T-cell (primary cell): ENCODE data around the gene GPR179. TPM values are rescaled to one million over a fixed set of nuclear protein-coding genes. Genes with fewer than 3 reads are reported as not detected.
A peak's percentile ranks its signal among the peaks of the same experiment; 100 is the strongest.

Experiments used
- ATAC-seq, 4 experiments: fragments of 200-7000 bp in 3 of 4; fragments of 150-1000 bp in 1 of 4; cut with Tn5 transposase; replicated peaks in 1 of 4; 1 replicate in 3 of 4; 2 replicates in 1 of 4; pipeline ENCODE4 v1.10.0; 2021; ENCODE audit warnings: moderate library complexity in 3 of 4, mild to moderate bottlenecking in 2 of 4, moderate number of reproducible peaks in 1 of 4
- CTCF ChIA-PET, 2 donors: fragments of 300-600 bp; sonication (Branson Sonifier 250); formaldehyde crosslinking; loops; one replicate each; lab custom pipeline; 2022; ENCODE audit warnings: antibody characterized with exemption in 2 of 2; lab: Charles Lee
- POLR2A ChIA-PET, 2 donors: fragments of 300-600 bp; sonication (Branson Sonifier 250); formaldehyde crosslinking; loops; one replicate each; lab custom pipeline; 2022; ENCODE audit warnings: antibody characterized with exemption in 2 of 2; lab: Charles Lee
- DNase-seq, 35 experiments: peaks; one replicate each; pipeline versions ENCODE4 v3.0.0 to v3.0.0-alpha.2; 2013 to 2023
- H3K27ac ChIP-seq: one replicate; pipeline ENCODE4 v1.5.1; 2013; ENCODE audit warnings: low read length
- H3K27me3 ChIP-seq, 2 experiments: replicated peaks in 1 of 2; 1 replicate in 1 of 2; 2 replicates in 1 of 2; pipeline versions ENCODE4 v1.6.1 to v1.7.0; 2013; ENCODE audit warnings: low read length in 1 of 2, mixed read lengths in 1 of 2; ENCODE audit not compliant: control insufficient read depth in 2 of 2, insufficient read depth in 2 of 2; ENCODE audit errors: extremely low read depth in 1 of 2
- H3K36me3 ChIP-seq, 2 donors: 1 replicate in 1 of 2; 2 replicates in 1 of 2; pipeline versions ENCODE4 v1.6.1 to v1.7.0; 2013; ENCODE audit warnings: low read length in 1 of 2; ENCODE audit not compliant: control insufficient read depth in 2 of 2, insufficient read depth in 1 of 2; ENCODE audit errors: extremely low read depth in 1 of 2
- H3K4me1 ChIP-seq, 2 experiments: 1 replicate in 1 of 2; 2 replicates in 1 of 2; pipeline versions ENCODE4 v1.6.1 to v1.7.0; 2013; ENCODE audit warnings: low read length in 2 of 2, mixed read lengths in 1 of 2; ENCODE audit not compliant: insufficient read depth in 2 of 2, control insufficient read depth in 1 of 2; ENCODE audit errors: extremely low read depth in 1 of 2
- H3K4me3 ChIP-seq, 2 donors: 1 replicate in 1 of 2; 2 replicates in 1 of 2; pipeline versions ENCODE4 v1.5.1 to v1.7.0; 2013; ENCODE audit warnings: mild to moderate bottlenecking in 2 of 2, low read length in 1 of 2, moderate library complexity in 1 of 2; ENCODE audit not compliant: control insufficient read depth in 1 of 2; ENCODE audit errors: extremely low read depth in 1 of 2
- H3K9me3 ChIP-seq: 2 replicates; pipeline ENCODE4 v1.7.0; 2013
- H3K27ac Mint-ChIP-seq, 2 donors: one replicate each; pipeline ENCODE4 v1.8.0; 2020 to 2021; ENCODE audit warnings: mild to moderate bottlenecking in 2 of 2, mixed read lengths in 2 of 2
- H3K27me3 Mint-ChIP-seq, 2 donors: one replicate each; pipeline ENCODE4 v1.8.0; 2021 to 2022; ENCODE audit warnings: mixed read lengths in 2 of 2
- H3K36me3 Mint-ChIP-seq: one replicate; pipeline ENCODE4 v1.8.0; 2021; ENCODE audit warnings: mixed read lengths
- H3K4me1 Mint-ChIP-seq, 3 donors: one replicate each; pipeline ENCODE4 v1.8.0; 2020 to 2022; ENCODE audit warnings: mixed read lengths in 3 of 3, mild to moderate bottlenecking in 1 of 3
- H3K4me3 Mint-ChIP-seq, 3 donors: one replicate each; pipeline ENCODE4 v1.8.0; 2020 to 2022; ENCODE audit warnings: mild to moderate bottlenecking in 3 of 3, mixed read lengths in 3 of 3, moderate library complexity in 3 of 3
- H3K9me3 Mint-ChIP-seq, 3 donors: one replicate each; pipeline ENCODE4 v1.8.0; 2020 to 2022; ENCODE audit warnings: mixed read lengths in 3 of 3
- WGBS: methylation state at CpG from one replicate; pipeline ENCODE4 v1.1.5; 2013; ENCODE audit warnings: missing lambda C conversion rate; ENCODE audit not compliant: insufficient coverage; 5-methylcytosine and 5-hydroxymethylcytosine counted together
- total RNA-seq, 35 experiments: library from RNA in 6 of 35; stranded (reverse) in 6 of 35; fragments of 120-200 nt in 1 of 35; gene quantifications; one replicate each; pipeline versions ENCODE4 v1.2.1 to v1.2.4 and lab custom pipeline; 2013 to 2026

Gene GPR179
- total RNA-seq, 5 donors from 2014 or later (not counting 1 experiment from before 2014, with no cell fraction given), result 0.03 to 0.53 (median 0.08) TPM; not detected in 1

- no peak for ATAC-seq
- H3K4me1 ChIP-seq, result peaks cover 0 to 3% of the 10 kb centered on the region in 2 experiments
- peaks cover 0 to 65% of the 10 kb centered on the region in 2 experiments for H3K27me3 ChIP-seq
- Mint-ChIP-seq H3K27ac (no peak overlapping the region), H3K9me3 (no peaks in the 10 kb centered on the region), H3K4me1 (peaks cover 2 to 20% (median 8%) of the 10 kb centered on the region in 3 donors), H3K36me3 (no peaks in the 10 kb centered on the region), H3K4me3 (no peak overlapping the region), H3K27me3 (peaks cover 10 to 13% of the 10 kb centered on the region in 2 donors)
- H3K4me3 ChIP-seq, result no peak overlapping the region
- no peak for DNase-seq
- ChIA-PET POLR2A (no interaction called here), CTCF (interaction anchor here in 1 of 2 donors (0.9 to 1.0 kb wide), 2 partner anchors 18 to 84 kb away, joined by 3 to 5 read pairs; no protein-coding TSS in a partner anchor)
- no peaks in the 10 kb centered on the region for H3K36me3 ChIP-seq
- 94% methylated on average over 21 of the region's 23 CpGs for WGBS
- no peaks in the 10 kb centered on the region for H3K9me3 ChIP-seq
- H3K27ac ChIP-seq, result no peak overlapping the region
Observed at GRCh38 chr17:38330941-38331411, 12.8 kb downstream of the GPR179 start.

GRCh38 chr17:38329808-38330730 is 13.7 kb downstream of the GPR179 start:
- Histone ChIP-seq H3K4me3 (no peak overlapping the region), H3K27ac (no peak overlapping the region), H3K36me3 (no peaks in the 10 kb centered on the region), H3K4me1 (peaks cover 0 to 3% of the 10 kb centered on the region in 2 experiments), H3K27me3 (peaks cover 0 to 61% of the 10 kb centered on the region in 2 experiments), H3K9me3 (no peaks in the 10 kb centered on the region)
- no peak for ATAC-seq
- no peaks in the 10 kb centered on the region for H3K36me3 Mint-ChIP-seq
- H3K27me3 Mint-ChIP-seq, result peaks cover 10 to 13% of the 10 kb centered on the region in 2 donors
- CTCF ChIA-PET, result interaction anchor here in 1 of 2 donors (0.5 kb wide), 1 partner anchor 103 kb away, joined by 5 read pairs; no protein-coding TSS in a partner anchor
- no peak overlapping the region for H3K4me3 Mint-ChIP-seq
- WGBS, result 92% methylated on average over 15 of the region's 25 CpGs
- H3K27ac Mint-ChIP-seq, result no peak overlapping the region
- no peaks in the 10 kb centered on the region for H3K9me3 Mint-ChIP-seq
- H3K4me1 Mint-ChIP-seq, result peaks cover 2 to 22% (median 10%) of the 10 kb centered on the region in 3 donors
- no peak for DNase-seq
- POLR2A ChIA-PET, result no interaction called here

- WGBS, result 90% methylated on average over 6 of the region's 7 CpGs
- Histone ChIP-seq H3K27me3 (peaks cover 0 to 53% of the 10 kb centered on the region in 2 experiments), H3K4me1 (peaks cover 0 to 3% of the 10 kb centered on the region in 2 experiments), H3K4me3 (no peak overlapping the region), H3K36me3 (no peaks in the 10 kb centered on the region), H3K27ac (no peak overlapping the region), H3K9me3 (no peaks in the 10 kb centered on the region)
- H3K27ac Mint-ChIP-seq, result no peak overlapping the region
- no peak overlapping the region for H3K4me3 Mint-ChIP-seq
- POLR2A ChIA-PET, result no interaction called here
- peaks cover 2 to 24% (median 10%) of the 10 kb centered on the region in 3 donors for H3K4me1 Mint-ChIP-seq
- no peak for DNase-seq
- no peaks in the 10 kb centered on the region for H3K36me3 Mint-ChIP-seq
- peaks cover 9 to 13% of the 10 kb centered on the region in 2 donors for H3K27me3 Mint-ChIP-seq
- CTCF ChIA-PET, result no interaction called here
- no peaks in the 10 kb centered on the region for H3K9me3 Mint-ChIP-seq
- ATAC-seq, result no peak
Observed at GRCh38 chr17:38329284-38329683, 14.5 kb downstream of the GPR179 start.

- DNase-seq (no peak), ATAC-seq (no peak)
- H3K27me3 Mint-ChIP-seq, result peaks cover 5 to 10% of the 10 kb centered on the region in 2 donors
- H3K4me3 ChIP-seq, result no peak overlapping the region
- H3K4me1 ChIP-seq, result peaks cover 0 to 3% of the 10 kb centered on the region in 2 experiments
- no peaks in the 10 kb centered on the region for H3K9me3 ChIP-seq
- H3K27ac Mint-ChIP-seq, result no peak overlapping the region
- H3K27me3 ChIP-seq, result peaks cover 0 to 47% of the 10 kb centered on the region in 2 experiments
- no peak overlapping the region for H3K4me3 Mint-ChIP-seq
- no peak overlapping the region for H3K27ac ChIP-seq
- ChIA-PET POLR2A (no interaction called here), CTCF (no interaction called here)
- H3K36me3 ChIP-seq, result no peaks in the 10 kb centered on the region
- H3K4me1 Mint-ChIP-seq, result peaks cover 2 to 24% (median 10%) of the 10 kb centered on the region in 3 donors
- H3K36me3 Mint-ChIP-seq, result peaks cover 3% of the 10 kb centered on the region
- WGBS, result 70% methylated on average over 5 of the region's 7 CpGs
- H3K9me3 Mint-ChIP-seq, result no peaks in the 10 kb centered on the region
Observed at GRCh38 chr17:38328620-38329019, 15.1 kb downstream of the GPR179 start.

- ATAC-seq, result no peak
- H3K9me3 ChIP-seq, result no peaks in the 10 kb centered on the region
- peaks cover 3% of the 10 kb centered on the region for H3K36me3 Mint-ChIP-seq
- peaks cover 2 to 24% (median 10%) of the 10 kb centered on the region in 3 donors for H3K4me1 Mint-ChIP-seq
- CTCF ChIA-PET, result no interaction called here
- H3K9me3 Mint-ChIP-seq, result no peaks in the 10 kb centered on the region
- H3K27ac Mint-ChIP-seq, result no peak overlapping the region
- DNase-seq, result no peak
- H3K36me3 ChIP-seq, result peaks cover 0 to 4% of the 10 kb centered on the region in 2 donors
- 71% methylated on average over 1 of the region's 1 CpG for WGBS
- H3K27me3 Mint-ChIP-seq, result peaks cover 5 to 6% of the 10 kb centered on the region in 2 donors
- H3K4me3 ChIP-seq, result no peak overlapping the region
- H3K4me1 ChIP-seq, result peaks cover 0 to 3% of the 10 kb centered on the region in 2 experiments
- POLR2A ChIA-PET, result no interaction called here
- no peak overlapping the region for H3K4me3 Mint-ChIP-seq
- peaks cover 0 to 41% of the 10 kb centered on the region in 2 experiments for H3K27me3 ChIP-seq
- H3K27ac ChIP-seq, result no peak overlapping the region
Observed at GRCh38 chr17:38327936-38328335, 15.8 kb downstream of the GPR179 start.

GRCh38 chr17:38326996-38327792 is 16.6 kb downstream of the GPR179 start:
- Mint-ChIP-seq H3K36me3 (peaks cover 8% of the 10 kb centered on the region), H3K27me3 (peaks cover 5 to 6% of the 10 kb centered on the region in 2 donors), H3K4me1 (peaks cover 2 to 24% (median 10%) of the 10 kb centered on the region in 3 donors), H3K27ac (no peak overlapping the region), H3K9me3 (no peaks in the 10 kb centered on the region), H3K4me3 (no peak overlapping the region)
- Histone ChIP-seq H3K36me3 (peaks cover 0 to 10% of the 10 kb centered on the region in 2 donors), H3K27me3 (peaks cover 0 to 35% of the 10 kb centered on the region in 2 experiments), H3K9me3 (no peaks in the 10 kb centered on the region), H3K4me1 (peaks cover 0 to 3% of the 10 kb centered on the region in 2 experiments), H3K27ac (no peak overlapping the region), H3K4me3 (no peak overlapping the region)
- ATAC-seq, result peak in 2 of 4 experiments; percentile 21 to 52
- DNase-seq, result peak in 1 of 35 experiments; percentile 12
- CTCF ChIA-PET, result no interaction called here
- WGBS, result 59% methylated on average over 3 of the region's 8 CpGs
- POLR2A ChIA-PET, result no interaction called here
